HG02840 (cell line): ENCODE measurements around the gene BTBD17.

Source experiments
- ATAC-seq: cut with Tn5 transposase; IDR thresholded peaks from one replicate; pipeline ENCODE4 v1.9.1; 2021; ENCODE audit warnings: mild to moderate bottlenecking, moderate library complexity, moderate number of reproducible peaks; ENCODE audit not compliant: unreplicated experiment, low FRiP score

Gene BTBD17

DNA sequence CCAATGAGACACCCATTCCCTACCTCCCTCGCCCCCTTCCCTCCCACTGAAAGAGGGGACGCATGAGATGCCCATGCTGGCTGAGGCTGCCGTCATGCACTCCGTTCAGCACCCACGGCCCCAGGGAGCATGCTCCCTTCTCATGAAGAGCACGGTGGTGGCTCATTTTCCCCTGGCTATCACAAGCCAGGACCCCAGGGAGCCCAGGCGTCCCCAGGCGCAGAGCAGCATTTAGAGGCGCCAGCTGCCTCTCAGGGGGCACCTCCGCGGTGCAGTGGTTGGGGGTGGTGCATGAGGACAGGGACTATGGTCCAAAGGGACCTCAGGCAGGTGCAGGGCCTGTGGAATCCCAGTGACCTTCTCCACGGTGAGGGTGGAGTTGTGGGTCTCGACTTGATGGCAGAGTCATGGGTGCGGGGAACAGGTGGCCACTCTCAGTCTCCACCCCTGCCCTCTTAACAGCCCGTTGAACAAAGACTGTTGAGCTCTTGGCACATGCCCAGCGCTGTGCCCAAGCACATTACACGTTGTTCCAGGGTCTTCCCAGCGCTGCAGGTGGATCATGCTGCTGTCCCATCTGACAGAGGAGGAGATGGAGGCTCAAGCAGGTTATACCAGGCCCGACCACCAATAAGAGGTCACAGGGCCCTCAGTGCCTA is 22.0 kb downstream of the BTBD17 start:
- no peak for ATAC-seq

DNA sequence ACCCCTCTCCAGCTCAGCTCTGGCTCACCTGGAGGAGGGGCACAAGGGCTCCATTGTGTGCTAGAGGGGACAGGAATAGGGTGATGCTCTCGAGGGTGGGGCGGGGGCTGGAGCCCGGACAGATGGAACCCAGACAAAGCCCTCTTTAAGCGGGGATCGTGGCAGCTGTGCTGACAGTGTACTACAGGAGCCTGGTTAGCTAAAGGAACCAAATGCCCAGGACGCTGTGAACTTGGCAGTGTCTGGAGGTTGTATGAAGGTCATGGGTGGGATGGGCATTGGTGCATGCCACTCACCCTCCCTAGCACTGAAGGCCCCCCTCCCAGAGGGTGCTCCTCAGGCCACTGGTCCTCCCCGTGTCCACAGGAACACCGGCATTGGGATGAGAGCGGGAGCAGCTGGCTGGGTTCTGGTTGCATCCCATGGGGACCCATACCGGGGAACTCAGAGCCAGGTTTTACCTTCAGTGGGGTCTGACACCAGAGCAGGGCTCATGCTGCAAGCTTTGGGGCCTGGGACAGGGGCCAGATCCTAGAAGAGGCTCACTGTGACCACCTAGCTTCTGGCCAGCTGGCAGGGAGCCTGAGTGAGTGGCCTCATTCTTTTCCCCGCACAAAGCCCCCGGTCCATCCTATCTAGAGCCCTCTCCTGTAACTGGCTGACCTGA is 23.7 kb downstream of the BTBD17 start:
- no peak for ATAC-seq

DNA sequence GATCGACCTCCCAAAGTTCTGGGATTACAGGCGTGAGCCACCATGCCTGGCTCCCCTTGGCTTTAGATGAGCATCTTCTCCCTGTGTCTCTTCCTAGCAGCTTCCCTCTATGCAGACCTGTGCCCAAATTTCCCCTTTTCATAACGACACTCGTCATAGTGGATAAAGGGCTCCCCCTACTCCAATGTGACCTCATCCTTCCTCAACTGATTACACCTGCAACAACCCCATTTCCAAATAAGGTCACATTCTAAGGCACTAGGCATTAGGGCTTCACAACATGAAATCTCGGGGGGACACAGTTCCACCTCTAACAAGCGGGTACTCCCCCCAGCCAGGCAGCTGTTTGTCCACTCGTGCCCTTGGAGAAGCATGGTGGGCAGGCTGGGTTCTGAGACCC is 25.4 kb downstream of the BTBD17 start:
- ATAC-seq: no peak

DNA sequence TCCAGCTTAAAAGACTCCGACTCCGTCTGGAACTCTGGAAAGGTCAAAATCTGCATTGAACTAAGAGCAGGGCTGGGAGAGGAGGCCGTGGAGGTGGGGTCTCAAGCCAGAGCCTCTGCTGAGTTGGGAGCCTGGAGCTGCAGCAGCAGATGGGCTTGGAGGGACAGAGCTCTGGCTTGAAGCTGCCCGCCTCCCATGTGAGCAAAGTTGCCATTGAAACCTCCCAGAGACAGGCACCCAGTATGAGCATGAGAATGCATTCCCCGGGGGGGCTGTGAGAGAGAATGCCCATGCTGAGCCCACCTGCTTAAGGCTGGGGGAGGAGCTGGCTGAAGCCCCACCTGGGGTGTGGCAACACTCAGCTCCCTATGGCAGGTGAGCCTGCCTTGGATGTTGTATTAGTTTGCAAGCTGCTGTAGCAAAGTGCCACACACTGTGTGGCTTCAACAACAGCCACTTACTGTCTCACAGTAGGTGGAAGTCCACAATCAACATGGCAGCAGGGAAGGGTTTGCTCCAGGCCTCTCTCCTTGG is 26.1 kb downstream of the BTBD17 start:
- no peak for ATAC-seq

DNA sequence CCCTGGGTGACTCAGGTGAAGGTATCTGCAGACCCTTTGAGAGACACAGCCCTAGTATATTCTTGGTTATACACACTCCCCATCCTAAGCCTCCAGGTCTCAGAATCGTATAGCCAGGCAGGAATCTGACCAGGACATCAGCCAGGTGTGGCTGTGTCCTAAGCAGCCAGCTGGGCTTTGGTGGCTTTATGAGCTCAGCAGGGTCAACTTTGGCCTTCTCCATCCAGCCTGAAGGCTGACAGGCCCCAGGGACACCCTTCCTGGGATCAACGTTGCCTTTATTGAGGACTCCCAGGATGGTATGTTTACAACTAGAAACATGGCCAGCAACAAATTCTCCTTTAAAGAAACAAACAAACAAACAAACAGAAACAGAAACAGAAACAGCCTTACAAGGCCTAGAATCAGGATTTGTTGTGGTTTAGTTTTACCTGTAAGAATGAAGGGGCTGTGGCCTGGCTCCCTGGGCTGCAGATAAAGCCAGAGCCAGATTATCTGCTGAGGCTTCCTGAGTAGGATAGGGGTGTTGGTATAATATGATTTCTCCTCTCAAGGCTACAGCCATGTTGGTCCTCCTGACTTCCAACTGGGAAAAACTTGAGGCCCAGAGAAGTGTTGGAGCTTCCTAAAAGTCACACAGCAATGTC is 27.2 kb downstream of the BTBD17 start:
- ATAC-seq: no peak

DNA sequence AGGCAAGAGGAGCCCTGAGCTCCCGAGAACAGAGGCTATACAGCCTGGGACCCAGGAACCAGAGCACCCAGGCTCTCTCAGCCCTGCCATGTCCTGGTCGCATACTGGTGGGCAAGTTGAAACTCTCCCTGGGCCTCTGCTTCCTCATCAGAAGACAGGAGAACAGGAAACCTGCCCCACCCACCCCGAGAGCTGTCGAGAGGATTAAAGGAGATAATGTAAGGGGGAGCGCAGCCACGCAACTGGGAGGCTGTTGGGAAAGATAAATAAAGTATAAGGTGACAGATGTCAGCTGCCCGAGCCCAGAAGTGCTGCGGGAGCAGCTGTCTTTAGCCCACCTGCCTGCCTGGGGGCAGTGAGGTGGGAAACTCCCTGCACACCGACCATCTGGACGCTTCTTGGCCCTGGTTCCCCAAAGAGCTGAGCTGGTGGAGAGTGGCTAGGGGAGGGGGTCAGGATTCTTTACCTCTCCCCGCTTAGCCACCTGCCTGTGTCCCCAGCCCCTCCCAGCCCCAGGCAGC is 28.8 kb downstream of the BTBD17 start:
- ATAC-seq: no peak

DNA sequence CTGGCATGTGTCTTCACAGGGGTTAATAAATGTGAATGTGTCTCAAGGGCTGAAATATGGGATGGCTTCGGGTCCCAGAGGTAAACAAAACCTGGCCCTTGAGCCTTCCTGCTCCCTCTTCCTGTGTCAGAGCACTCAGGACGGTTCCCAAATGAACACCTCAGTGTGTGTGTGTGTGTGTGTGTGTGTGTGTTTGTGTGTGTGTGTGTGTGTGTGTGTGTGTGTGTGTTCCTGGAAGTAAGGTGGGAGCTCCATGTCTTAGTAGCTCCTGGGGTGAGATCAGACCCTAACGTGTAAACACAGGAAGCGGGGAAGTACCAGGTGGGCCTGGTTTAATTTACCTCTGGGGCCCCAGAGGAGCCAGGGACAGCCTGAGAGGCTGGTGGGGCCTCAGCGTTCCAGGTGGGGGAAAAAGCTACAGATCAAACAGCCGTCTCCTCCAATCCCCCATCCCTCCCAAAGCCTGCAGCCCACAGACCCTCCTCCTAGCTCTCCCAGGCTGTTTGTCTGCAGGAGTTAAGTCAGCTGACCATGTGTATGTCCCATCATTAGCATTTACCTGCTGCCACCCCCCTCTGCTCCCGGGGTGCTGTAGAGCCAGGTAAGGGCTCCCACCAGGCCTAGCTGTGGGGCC is 29.5 kb downstream of the BTBD17 start:
- ATAC-seq: no peak

DNA sequence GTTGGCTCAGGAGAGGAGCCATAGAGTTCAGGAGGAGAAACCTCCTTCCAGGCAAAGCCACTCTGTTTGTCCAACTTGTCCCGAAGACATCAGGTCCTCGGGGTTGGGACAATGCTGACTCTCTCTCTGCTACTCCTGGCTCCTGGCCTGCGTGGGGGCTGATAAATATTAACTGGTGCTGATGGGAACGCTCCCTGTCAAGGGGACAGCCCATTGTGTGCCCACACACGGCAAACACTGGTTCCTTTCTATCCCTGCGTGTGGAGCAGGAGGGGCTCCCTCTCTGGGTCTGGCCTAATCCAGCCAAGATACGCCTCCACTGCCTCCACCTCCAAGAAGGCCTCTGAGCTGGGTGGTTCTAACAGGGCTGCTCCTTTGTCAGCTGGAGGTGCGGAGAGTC is 31.2 kb downstream of the BTBD17 start:
- no peak for ATAC-seq

DNA sequence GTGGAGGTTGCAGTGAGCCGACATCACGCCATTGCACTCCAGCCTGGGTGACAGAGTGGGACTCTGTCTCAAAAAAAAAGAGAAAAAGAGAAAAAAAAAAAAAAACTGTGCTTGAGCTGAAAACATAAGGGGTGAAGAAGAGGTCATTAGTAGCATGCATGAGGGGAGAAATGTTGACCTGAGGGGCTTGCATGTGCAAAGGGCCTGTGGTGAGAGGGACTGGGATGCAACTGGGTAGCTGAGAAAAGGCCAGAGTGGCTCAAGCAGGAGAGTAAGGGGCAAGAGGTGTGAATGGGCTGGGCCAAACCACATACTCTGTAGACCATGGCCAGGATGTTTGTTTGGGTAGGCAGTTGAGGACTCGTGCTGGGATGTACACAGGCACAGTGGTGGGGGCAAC is 32.3 kb downstream of the BTBD17 start:
- no peak for ATAC-seq

DNA sequence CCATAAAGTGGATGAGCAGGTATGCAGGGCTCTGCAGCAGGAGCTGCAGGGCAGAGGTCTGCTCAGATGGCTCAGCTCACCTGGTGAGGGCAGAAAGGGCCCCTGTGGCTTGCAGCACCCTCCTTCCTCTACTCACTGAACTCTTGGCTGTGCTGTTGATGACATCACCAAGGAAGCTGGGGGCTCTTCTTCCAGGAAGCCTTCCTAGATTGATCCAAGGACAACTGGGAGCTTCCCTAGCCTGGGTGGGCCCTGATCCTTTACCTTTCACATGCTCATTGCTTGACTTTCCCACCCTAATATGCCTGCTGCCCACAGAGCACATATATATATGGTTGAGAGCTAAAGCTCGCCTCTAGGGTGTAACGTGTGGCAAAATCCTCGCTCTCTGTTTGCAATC is 33.2 kb downstream of the BTBD17 start:
- no peak for ATAC-seq

DNA sequence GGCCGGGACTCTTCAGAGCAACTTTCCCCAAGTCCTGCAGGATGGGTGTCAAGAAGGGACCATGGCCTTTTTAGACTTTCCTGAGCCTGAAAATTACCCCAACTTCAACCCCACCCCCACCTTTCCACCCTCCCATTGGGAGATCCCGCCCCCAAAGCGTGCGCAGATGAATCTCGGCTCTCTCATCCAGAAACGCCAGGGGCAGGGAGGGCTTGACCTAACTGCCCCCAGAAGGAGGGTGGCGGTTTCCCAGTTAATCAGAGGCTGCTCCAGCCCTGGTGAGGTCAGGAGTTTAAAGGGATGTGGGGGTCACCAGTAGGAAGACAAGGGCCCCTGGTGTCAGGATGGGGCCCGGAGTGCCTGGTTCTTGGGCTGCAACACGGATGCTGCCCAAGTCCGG is 35.2 kb downstream of the BTBD17 start:
- no peak for ATAC-seq

DNA sequence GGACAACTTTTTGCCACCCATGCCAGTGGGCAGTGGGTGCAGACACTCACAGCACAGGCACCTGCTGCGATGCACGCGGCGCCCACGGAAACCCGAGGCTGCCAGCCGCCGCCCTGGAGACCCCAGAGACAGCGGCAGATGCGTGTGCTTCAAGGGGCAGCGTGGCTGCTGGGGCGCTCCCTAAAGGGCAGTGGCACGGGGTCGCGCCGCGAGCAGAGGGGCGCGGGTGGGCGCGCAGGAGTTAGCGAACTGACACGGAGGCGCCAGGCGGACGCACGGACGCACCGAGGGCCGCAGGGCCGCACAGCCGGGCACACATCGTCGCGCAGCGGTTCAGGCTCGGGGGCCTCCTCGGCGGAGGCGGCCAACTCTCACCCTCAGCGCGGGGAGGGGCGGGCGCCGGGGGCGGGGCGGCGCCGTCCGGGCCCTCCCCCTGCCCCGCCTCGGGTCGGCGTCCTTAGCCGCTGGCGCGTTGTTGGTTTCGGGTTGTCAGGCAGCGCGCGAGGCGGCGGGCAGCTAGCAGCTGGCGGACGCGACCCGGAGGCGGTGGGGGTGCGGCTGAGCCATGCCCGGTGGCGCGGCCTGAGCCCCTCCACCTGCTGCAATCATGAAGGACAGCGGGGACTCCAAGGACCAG is 35.8 kb downstream of the BTBD17 start, which contains the start of gene KIF19:
TSS of gene KIF19 (plus strand) at position 484 of the 637 bp plus-strand sequence. CDS start at position 608, 124 bp downstream.
- ATAC-seq: no peak

DNA sequence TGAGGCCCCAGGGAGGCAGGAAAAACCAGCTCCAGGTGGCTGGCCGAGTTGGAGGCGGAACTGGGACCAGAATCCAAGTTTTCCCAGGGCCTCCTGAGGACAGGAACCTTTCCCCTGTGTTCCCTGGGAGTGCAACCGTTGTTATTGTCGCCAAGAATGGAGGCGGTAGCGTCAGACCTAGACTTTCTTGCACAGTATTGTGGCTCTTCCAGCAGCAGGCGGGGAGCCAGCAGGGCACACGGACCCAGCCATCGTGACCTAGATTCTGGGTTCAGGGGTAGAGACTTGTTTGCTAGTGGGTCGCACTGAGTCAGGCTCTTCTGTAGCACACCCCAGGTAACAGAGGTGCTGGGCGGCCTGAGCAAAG is 36.3 kb downstream of the BTBD17 start:
- no peak for ATAC-seq

DNA sequence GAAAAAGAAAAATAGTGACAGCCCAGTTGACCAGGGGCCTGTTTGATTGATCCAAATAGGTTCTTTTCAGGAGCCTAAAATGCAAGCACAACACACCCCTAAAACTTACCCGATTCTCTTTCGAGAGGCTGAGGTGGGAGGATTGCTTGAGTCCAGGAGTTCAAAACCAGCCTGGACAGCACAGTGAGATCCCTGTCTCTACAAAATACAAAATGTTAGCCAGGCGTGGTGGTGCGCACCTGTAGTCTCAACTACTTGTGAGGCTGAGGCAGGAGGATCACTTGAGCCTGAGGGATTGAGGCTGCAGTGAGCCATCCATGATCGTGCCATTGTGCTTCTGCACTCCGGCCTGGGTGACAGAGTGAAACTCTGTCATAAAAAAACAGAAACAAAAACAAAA is 37.1 kb downstream of the BTBD17 start:
- ATAC-seq: no peak

DNA sequence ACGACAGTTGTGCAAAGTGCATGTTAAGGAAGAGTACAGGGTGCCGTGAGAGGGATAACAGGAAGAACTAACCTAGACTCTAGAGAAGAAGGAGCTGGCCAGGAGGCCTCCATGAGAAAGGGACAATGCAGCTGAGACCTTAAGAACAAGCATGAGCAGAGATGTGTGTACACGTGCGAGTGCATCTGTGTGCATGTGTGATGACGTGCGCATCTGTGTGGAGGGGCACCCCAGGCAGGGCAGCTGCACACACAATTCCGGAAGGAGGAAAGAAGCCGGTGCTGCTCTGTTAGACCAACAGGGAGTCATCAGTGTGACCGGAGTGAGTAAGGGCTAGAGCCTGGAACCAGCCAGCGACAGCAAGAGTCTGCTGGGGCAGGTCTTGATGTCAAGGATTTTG is 43.3 kb downstream of the BTBD17 start:
- no peak for ATAC-seq

DNA sequence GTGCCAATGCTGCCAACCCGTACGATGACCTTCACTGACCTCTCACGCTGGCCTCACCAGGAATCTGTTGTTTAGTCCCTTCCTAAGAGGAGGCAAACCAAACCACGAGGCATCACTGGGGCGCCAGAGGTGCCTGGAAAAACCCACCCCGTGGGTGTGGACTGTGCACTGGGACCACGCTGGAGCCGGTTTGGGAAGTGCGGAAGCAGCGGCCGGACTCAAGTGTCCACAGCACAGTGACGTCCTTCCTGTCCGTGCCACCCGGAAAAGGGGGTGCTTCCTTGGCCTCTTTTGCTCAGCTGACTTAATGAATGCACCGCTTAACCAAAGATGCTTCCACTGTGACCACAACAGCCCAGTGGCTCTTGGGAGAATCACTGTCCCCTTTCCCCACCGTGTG is 44.6 kb downstream of the BTBD17 start:
- no peak for ATAC-seq

DNA sequence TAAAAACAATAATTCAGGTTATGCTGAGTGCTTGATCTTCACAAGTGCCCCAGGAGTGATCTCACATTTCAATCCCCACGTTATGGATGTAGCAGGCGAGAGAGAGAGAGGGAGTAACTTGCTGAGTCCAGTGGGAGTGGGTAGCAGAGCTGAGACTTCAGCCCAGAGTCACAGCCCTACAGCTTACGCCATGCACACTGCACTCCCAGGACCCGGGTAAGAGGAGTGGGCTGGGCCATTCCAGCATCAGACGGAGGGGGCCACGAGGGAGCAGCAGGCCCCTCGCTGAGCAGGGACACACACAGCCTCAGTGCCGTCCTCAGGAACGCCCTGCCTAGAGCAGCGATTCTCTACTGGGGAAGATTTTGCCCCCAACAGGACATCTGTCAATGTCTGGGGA is 45.4 kb downstream of the BTBD17 start:
- no peak for ATAC-seq

DNA sequence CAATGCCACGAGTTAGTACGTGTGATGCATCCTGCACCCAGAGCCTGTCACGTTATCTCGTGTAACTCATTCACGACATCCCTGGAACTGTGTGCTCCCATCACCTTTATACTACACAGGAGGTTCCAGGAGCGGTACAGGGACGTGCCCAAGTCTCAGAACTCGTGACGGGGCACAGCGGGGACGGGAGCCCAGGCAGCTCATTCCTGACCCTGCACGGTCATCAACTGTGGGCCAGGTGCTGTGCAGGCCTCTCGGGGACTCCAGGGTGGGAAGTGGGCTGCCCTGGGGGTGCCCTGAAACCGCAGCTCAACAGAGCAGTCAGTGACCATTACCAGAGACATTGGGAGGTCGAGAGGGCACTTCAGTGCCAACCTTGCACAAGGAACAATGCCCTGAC is 46.8 kb downstream of the BTBD17 start:
- no peak for ATAC-seq

DNA sequence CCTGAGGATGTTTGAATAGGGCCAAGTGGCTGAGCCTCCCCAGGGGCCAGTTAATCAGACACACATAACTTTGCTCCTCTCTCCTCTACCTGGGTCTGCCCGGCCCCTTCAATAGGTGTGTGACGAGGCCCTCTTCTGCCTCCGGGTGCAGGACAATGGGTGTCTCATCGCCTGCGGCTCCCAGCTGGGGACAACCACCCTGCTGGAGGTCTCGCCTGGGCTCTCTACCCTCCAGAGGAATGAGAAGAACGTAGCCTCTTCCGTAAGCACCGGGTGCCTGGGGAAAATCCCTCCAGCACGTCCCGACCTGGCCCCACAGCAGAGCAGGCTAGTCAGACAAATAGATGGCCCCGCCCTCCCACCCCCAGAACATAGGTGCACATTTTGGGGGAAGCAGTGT is 51.8 kb downstream of the BTBD17 start:
- no peak for ATAC-seq

DNA sequence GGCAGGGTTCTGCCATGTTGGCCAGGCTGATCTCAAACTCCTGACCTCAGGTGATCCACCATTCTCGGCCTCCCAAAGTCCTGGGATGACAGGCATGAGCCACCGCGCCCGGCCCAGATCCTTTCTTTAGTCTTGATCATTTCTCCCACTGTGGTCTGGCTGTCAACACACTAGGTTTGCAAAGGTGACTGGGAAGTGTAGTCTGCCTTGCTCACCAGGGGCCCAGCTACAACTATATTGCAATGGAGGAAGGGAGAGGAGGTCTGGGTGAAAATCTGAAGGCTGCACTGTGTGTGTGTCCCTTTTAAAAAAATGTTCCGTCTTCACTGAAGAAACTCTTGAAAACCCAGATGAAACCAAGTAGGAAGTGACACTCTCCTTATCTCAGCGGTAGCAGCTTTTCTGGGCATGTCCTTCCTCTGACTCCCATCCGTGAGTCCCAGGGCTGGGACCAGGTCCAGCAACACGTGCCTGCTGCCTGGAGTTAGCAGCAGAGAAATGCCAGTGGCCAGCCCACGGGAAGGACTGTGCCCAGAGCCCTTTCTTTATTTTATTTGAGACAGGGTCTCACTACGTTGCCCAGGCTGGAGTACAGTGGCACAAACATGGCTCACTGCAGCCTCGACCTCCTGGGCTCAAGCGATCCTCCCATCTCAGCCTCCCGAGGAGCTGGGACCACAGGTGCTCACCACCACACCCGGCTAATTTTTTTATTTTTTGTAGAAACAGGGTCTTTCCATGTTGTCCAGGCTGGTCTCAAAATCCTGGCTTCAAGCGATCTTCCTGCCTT is 53.5 kb downstream of the BTBD17 start:
- ATAC-seq: no peak
